ENCODE measurements around the gene SH3PXD2A.
"Not testable (repeated sequence)": the region's sequence is repeated elsewhere in the genome, so short reads cannot be mapped to it uniquely, and the experiment has no call there.

The SH3PXD2A gene

DNA sequence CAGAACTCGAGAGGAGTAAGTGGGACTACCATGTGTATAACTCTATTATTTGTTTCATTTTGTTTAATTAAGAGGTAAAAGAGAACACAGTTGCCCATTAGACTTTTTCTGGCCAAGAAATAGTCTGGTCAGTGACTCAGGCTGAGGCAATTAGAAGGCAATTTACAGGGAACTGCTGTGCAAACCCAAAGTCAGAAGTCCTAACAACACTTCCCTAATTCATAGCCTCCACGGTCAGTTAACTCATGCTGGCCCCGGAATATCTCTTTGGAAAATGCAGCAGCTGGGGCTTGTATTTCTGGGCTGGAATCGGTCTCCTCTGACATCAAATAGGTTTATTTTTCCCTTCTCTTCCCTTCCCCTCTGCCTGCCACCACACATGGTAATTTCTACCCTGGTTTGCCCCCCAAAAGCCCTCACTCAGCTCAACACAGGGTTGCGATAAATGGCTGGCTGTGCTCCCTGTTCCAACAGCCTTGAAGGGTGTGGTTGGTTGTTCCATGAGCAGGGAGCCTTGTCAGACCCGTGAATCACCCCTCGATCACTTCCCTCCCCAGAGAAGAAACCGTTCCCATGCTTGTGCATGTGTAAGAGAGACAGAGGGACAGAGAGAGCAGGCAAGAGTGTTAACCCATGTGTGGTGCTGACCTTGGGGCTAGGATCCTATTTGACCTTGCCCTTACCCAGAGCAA is 5.3 kb downstream of the SH3PXD2A start:
- DNase-seq (ENCODE audit: low read depth in 2 of 2) = no peak

DNA sequence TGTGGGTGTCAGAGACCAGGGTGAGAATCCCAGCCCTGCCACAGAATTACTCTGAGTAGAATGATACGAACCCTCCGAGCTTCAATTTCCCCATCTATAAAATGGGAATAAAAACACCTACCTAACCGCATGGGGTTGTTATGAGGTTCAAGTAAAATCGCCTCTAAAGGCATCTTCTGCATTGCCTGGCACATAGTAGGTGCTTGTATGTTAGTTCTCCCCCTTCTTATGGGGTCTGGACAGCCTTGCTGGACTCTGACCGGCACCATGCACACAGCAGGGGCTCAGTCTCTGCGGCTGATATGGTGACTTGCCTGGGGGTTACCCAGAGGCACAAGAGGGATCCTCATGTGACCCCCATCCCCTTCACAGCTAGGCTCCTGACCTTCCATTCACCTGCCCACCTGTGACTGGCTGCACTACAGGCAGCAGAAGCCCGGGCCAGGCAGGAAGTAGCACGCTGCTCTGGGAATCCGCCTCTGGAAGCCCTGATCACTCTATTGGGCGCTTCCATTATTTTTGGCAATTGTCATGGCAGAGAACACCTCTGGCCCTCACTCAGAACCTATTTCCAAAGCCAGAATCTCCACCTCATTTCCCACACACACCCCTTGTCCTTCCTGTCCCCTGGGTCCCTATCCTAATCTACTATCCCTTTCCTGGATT is 6.0 kb downstream of the SH3PXD2A start:
- DNase-seq (ENCODE audit: low read depth in 2 of 2) = no peak

DNA sequence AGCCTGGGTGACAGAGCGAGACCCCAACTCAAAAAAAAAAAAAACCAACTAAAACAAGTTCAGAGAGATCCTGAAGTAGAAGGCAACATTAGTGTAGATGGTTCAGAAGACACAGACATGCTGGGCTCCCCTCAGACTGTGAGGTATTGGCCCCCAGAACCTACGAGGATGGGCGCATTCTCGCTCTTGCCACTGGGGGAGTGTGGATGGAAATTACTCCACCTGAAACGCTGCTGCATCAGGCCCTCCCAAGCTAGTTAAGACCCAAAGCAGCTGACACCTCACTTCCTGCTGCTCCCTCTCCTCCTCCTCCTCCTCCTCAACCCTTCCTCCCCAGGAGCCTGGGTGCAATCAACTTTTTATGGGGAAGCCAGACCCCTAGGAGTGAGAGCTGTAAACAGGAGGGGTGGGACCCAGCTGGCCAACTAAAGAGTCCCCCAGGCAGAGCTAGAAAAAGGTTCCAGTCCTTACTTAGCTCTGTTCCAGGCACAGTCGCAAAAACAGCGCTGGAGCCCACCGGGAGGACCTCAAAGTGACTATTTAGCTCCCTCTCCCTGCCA is 7.4 kb downstream of the SH3PXD2A start:
- no peak for DNase-seq (ENCODE audit: low read depth in 2 of 2)

DNA sequence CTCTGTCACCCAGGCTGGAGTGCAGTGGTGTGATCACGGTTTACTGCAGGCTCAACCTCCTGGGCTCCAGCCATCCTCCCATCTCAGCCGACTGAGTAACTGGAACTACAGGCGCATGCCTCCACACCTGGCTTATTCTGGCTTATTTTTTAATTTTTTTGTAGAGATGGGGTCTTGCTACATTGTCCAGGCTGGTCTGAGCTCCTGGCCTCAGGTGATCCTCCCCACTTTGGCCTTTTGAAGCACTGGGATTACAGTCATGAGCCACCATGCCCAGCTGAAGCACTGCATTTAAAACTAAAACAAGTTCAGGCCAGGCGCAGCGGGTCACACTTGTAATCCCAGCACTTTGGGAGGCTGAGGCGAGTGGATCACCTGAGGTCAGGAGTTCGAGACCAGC is 8.0 kb downstream of the SH3PXD2A start:
- DNase-seq (ENCODE audit: low read depth in 2 of 2) = no peak

DNA sequence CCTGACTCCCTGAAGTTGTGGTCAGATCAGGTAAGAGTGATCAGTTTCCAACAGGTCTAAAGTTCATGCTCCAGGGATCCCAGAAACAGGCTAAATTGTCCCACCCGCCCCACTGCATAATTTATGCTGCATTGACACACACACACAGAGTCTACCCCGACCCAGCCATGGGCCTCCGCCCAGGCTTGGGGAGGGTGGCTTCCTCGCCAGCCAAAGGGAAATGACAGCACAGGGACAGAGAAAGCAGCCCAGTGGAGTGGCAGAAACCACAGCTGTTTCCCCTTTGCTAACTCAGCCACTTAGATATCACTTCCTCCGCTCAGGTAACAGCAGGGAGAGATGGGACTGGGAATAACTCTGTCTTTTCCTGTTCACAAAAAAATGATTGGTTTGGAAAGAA is 9.4 kb downstream of the SH3PXD2A start:
- DNase-seq (ENCODE audit: low read depth in 2 of 2) = no peak

DNA sequence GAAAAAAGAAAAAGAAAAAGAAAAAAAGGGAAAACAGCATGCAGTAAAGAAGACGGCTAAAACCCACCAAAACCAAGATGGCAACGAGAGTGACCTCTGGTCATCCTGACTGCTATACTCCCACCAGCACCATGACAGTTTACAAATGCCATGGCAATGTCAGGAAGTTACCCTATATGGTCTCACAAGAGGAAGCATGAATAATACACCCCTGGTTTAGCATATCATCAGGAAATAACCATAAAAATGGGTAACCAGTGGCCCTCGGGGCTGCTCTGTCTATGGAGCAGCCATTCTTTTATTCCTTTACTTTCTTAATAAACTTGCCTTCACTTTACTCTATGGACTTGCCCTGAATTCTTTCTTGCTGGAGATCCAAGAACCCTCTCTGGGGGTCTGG is 10.0 kb downstream of the SH3PXD2A start:
- DNase-seq (ENCODE audit: low read depth in 2 of 2) = not testable (repeated sequence)

DNA sequence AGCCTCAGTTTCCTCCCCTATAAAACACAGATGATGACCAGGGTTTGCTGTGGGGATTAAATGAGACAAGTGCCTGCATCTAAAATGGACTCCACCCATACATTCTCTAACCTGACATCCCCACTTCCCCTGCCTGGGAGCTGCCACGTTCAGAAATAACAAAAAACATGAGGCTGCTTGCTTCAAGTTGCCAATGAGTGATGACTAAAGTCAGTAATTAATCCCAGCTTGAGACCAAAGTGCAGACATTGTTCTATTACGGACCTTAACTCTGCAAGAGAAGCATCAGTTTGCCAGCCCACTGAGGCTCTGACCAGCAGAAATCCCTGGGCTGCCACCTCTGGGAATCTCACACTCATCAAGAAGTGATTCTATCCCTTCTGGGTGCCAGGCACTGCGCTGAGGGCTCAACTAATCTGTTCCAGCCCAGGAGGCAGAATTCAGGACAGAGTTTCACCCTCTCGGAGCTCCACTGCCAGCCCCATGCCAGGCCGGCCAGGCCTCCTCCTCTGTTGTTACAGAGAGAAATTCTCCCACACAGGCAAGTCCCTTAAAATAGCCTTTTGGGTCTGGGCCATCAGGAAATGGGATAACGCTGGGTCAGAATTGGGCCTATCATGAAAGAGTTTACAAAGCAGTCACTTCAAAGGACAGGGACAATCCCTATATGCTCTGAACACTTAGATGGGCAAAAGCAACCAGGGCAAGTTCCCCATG is 11.4 kb downstream of the SH3PXD2A start:
- peak; percentile 77 for DNase-seq (ENCODE audit: low read depth in 2 of 2)

DNA sequence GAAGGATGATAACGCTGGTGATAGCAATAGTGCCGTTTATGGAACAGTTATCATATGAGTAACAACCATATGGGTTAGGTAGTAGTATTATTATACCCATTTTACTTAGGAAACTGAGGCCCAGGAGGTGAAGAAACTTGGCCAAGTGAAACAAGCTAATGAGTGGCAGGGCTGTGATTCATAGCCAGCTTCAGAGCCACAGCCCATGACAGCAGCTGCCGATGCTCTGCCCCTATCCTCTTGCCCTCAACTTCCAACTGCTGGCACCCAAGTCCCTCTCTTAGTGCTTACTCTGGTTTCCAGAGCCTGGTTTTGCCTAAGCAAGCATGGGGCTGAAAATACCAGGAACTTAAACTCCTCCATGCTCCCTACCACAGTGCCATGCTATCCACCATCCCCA is 12.3 kb downstream of the SH3PXD2A start:
- DNase-seq (ENCODE audit: low read depth in 2 of 2) = no peak

DNA sequence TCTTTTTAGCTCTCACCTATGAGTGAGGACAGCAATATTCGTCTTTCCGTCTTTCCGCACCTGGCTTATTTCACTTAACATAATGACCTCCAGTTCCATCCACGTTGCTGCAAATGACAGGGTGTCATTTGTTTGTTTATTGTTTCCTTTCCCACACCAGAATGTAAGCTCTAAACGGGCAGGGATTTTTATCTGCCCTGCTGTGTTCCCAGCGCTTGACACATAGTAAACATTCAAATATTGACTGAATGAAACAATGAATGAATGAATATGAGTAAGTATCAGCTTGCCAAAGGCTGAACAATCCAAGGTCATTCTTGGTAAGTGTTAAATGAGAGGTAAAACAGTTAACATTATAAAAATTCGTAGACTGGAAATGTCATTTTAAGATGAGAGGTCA is 12.8 kb downstream of the SH3PXD2A start:
- no peak for DNase-seq (ENCODE audit: low read depth in 2 of 2)

DNA sequence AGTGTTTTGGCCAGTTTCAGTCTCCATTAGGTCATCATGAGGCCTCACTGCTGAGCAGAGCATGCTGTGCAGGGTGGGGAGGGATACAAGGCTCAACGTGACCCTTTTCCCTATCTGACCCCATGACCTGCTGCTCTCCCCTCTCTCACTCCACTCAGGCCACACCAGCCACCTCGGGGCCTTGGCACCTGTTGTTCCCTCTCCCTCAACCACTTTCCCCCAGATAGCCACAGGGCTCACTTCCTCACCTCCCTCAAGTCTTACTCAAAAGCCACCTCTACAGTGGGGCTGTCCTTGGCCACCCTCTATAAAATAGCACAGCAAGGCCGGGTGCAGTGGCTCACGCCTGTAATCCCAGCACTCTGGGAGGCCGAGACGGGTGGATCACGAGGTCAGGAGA is 13.9 kb downstream of the SH3PXD2A start:
- DNase-seq (ENCODE audit: low read depth in 2 of 2) = no peak

DNA sequence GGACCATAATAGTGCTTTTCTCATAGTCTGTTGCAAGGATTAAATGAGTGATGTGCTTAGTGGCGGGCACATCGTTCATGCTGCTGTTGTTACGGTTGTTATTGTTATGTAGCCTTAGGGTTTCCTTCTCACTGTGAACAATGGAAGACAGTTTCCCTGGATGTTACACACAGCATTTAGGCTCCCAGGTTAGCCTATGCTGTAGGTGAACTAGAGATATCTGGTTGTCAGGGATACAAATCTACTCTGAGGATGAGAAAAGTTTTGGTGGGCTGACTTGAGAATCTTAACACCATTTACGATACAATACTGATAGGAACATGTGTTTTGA is 14.7 kb downstream of the SH3PXD2A start:
- DNase-seq (ENCODE audit: low read depth in 2 of 2) = no peak

DNA sequence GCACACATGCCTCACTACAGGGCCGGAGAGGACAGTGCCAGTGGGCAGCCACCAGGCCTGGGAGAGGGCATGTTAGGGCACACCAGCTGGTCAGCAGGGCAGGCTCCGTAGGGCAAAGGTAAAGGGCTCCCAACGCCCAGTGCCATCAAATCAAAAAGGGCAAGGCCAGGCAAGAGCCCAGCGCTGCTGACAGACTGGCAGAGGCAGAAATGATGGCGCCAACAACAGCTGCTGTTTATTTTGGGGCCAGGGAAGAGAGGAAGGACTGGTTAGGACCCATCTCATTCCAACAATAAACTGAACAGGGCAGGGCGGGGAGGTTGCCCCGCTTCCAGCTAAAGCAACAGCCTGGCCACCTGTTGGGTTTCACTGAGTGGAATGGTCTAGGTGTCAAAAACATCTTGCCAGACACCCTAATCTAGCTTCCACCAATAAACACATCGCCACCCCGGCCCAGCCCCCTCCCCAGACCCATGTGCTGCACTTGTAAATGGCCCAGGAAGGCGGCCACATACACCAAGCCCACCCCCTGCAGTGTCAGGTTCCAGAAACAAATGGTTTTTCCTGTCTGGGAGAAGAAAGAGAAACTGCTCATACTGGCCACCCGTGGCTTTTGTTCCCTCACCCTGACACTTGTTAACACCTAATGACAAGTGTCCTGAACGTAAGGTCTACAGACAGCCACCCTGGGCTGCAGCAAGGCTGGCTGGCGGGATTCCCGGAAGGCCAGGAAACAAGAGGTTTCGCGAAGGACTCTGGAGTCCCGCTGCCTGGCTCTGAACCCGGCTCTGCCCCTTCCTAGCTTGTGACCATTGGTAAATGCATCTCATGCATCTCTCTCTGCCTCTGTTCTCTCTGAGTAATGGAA is 15.3 kb downstream of the SH3PXD2A start:
- no peak for DNase-seq (ENCODE audit: low read depth in 2 of 2)

DNA sequence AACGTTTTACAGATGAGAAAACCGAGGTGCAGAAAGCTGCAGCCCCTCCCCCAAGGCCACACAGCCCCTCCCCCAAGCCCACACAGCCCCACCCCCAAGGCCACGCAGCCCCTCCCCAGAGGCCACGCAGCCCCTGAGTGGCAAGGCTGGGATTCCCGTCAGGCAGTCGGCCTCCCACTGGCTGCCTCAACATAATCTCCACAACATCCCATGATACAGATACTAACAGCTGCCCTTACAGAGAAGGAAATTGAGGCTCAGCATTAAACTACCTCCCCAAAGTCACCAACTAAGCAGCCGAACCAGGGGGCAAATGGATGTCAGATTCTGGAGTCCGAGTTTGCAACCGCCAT is 15.9 kb downstream of the SH3PXD2A start:
- no peak for DNase-seq (ENCODE audit: low read depth in 2 of 2)

DNA sequence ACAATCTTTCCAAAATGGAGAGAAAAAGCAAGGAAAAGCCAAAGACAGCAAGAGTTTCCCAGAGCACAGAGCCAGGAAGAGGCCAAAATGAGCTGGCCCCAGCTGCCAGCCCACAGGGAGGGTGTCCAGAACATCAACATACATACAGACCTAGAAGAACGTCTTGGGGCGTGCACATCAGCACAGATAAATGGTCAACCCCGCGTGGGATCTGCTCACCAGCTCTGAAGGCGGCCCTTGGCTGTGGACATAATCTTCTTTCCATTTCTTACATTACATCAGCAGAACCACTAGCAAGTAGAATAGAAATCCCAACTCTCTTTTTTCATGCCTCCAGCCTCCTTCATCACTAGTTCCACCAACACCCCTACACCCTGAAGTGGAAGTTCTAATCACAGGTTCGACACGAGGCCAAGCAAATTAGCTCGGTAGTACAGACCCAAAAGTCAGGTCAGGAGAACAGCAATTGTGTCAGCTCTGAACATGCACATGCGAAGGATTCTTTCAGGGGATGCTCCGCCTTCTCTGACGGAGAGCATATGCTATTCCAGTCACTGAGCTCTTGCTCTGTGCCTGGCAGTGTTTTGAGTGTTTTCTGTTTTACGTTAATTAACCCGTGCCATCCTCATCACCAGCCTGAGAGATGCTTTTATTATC is 16.4 kb downstream of the SH3PXD2A start:
- DNase-seq (ENCODE audit: low read depth in 2 of 2) = no peak

DNA sequence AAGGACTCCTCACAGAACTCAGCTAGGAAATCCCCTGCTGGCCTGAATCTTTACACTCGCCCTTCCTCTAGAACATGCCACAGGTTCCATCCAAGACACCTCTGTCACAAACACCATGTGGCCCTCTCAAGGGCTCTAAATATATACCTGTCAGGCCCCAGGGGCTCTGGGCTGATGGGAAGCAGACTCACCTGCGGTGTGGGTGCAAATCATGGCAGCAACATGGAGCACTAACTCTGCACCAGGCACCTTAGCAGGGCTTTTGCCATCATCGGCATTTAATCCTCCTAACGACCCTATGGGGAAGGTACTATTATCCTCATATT is 17.3 kb downstream of the SH3PXD2A start:
- DNase-seq (ENCODE audit: low read depth in 2 of 2) = no peak

DNA sequence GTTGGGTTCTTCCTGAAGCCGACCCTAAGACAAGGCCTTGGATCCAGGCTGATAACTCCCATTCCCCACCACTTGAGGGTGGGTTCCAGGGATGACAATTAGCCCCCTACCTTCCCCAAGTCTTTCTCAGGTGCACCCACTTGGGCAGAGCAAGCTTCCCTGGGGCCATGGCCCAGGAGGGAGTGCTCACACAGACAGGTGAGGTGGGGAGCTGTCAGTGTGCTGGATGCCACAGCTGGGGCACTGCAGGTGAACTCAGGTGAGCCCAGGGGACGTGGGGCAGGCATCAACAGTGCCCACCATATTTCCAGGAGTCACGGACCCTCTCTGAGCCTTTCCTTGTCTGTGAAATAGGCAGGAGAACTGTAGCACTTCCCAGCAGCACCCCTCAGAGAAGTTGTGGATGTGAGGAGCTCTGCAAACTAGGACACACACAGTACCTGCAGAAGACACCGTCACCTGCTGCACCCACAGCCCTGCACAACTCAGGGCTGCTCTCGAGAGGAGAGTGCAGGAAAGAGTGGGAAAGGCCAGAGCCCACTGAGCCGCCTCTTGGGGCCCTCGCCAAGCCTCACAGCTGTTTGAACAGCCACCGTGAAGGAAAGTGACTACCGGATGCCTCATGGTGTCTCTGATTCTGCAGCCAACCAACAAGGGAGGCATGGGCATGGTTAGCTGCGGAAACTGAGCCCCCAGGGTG is 17.9 kb downstream of the SH3PXD2A start:
- DNase-seq (ENCODE audit: low read depth in 2 of 2) = no peak

DNA sequence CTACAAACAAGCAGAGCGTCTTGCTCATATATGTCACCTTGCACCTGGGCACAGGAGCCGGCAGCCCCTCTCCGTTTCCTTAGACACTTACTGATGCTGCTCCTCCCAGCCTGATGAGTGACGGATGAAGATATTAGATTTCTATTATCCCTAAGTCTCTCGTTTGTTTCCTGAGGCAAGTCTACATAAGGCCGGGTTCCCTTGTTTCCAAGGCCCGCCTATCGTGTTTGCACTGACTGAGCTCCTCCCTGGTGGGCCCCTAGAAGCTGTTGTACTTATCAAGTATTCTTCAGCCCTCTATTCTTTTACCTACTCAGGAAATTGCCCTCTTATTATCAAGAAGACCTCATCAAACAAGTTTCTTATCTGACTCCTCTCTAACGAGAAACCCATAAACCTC is 18.5 kb downstream of the SH3PXD2A start:
- DNase-seq (ENCODE audit: low read depth in 2 of 2) = no peak

DNA sequence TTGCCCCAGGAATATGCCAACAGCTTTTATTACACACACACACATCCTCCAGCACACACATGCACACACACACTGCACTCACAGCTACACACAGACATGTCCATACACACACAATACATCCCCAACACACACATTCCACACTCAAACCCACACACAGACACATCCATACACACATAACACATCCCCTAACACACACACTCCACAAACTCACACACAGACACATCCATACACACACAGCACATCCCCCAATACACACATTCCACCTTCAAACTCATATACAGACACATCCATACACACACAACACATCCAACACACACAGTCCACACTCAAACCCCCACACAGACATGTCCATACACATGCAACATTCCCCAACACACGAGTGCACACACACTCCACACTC is 19.1 kb downstream of the SH3PXD2A start:
- DNase-seq (ENCODE audit: low read depth in 2 of 2) = no peak

DNA sequence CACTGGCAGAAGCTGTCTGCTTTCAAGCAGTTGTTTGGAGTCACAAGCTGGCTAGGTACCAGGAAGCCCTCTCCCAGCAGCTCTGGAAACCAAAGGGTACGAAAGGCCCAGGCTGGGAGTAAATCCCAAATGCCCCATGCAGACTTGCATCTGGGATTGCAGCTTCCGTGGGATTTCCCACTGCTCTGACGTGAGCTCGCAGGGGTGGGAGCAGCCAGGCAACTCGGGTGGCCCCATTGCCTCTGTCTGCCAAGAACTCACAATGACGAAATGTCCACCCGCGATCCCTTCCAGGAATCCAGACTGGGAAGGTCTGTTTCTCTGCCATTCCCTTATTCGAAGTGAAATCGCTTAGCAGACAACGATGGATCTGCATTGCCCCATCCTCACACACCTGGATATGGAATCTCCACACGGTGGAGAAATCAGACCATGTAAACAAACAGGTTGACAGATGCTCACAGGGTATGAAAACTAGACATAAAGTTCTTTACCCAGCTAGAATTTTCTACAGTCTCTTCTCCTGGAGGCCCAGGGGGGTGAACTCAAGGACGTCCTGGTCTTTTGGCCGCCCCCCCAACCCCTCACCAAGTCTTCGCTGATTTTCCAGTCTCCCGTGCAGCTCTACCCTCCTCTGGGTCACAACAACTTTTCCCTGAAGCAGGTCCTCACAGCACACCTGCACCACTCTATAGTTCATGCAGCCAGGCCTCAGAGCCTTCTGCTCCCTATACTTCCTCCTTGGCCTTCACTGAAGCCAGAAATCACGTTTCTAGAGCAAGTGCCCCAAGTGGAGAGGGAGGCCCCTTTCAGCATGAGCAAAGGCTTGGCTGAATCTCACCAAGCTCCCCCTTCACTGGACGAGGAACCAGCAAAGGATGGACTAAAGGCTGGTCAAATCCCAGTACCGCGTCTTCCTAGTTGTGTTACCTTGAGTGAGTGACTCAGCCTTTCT is 20.0 kb downstream of the SH3PXD2A start:
- DNase-seq (ENCODE audit: low read depth in 2 of 2) = peak in 1 of 2 experiments; percentile 49

All from fibroblast of skin of left quadriceps (primary cell).